22Rv1 (cell line): ENCODE measurements around the gene SELPLG.

Source experiments
- ZFX ChIP-seq: fragments of 450-650 bp; IDR thresholded peaks from 2 replicates; pipeline ENCODE4 v1.6.1; 2017; ENCODE audit warnings: antibody characterized with exemption, borderline replicate concordance
- TF ChIP-seq, protein P1 (sequence below): fragments of 450-650 bp; IDR thresholded peaks from 2 replicates; pipeline ENCODE4 v1.5.1; 2017; ENCODE audit warnings: mild to moderate bottlenecking

DNA sequence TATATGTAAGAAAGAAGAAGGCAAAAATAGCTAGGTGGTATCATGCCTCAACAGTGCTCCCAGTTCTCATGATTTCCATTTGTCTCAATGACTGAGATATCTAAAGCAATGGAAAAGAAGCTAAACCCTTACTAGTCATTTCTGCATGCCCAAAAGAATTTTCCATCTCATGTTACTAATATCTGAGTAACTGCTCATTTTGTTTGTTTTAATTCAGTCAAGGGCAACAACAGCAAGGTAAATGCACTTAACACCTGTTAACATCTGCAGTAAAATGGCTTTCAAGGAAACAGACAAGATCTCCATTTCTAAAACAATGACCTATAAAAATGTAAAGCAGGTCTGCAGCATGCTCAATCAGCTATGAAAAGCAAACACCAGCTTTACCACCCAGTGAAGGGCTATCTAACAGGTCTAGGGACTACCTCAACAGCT is 19.4 kb upstream of the SELPLG start:
- TF ChIP-seq, protein P1, sequence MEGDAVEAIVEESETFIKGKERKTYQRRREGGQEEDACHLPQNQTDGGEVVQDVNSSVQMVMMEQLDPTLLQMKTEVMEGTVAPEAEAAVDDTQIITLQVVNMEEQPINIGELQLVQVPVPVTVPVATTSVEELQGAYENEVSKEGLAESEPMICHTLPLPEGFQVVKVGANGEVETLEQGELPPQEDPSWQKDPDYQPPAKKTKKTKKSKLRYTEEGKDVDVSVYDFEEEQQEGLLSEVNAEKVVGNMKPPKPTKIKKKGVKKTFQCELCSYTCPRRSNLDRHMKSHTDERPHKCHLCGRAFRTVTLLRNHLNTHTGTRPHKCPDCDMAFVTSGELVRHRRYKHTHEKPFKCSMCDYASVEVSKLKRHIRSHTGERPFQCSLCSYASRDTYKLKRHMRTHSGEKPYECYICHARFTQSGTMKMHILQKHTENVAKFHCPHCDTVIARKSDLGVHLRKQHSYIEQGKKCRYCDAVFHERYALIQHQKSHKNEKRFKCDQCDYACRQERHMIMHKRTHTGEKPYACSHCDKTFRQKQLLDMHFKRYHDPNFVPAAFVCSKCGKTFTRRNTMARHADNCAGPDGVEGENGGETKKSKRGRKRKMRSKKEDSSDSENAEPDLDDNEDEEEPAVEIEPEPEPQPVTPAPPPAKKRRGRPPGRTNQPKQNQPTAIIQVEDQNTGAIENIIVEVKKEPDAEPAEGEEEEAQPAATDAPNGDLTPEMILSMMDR = no peak
- TF ChIP-seq ZFX = no peak
